IMR-90 (cell line): ENCODE data around the gene C1R. TPM values are rescaled to one million over a fixed set of nuclear protein-coding genes. Genes with fewer than 3 reads are reported as not detected.
"Not testable (repeated sequence)": the region's sequence is repeated elsewhere in the genome, so short reads cannot be mapped to it uniquely, and the experiment has no call there.

Experiments
- ATAC-seq: fragments of 200-7000 bp; cut with Tn5 transposase; 2 replicates; pipeline ENCODE4 v1.9.1; 2020; ENCODE audit warnings: low read depth, mild to moderate bottlenecking, moderate library complexity
- BruUV-seq: library from RNA; stranded (reverse); fragments of 400-500 nt; replicated peaks from 2 replicates; lab custom pipeline; 2021; lab: Mats Ljungman, UMichigan
- CTCF ChIA-PET: fragments of 300-600 bp; formaldehyde crosslinking; extraction: SDS; loops from one replicate; lab custom pipeline; 2021; ENCODE audit warnings: antibody characterized with exemption; lab: Yijun Ruan, JAX
- POLR2A ChIA-PET: fragments of 300-600 bp; sonication (Branson Sonifier 250); formaldehyde crosslinking; loops from one replicate; lab custom pipeline; 2022; ENCODE audit warnings: antibody characterized with exemption; ENCODE audit not compliant: unreplicated experiment; lab: Charles Lee
- DNase-seq: peaks from one replicate; pipeline ENCODE4 v3.0.0; 2013
- H2AFZ ChIP-seq: replicated peaks from 2 replicates; pipeline ENCODE3; 2013; ENCODE audit warnings: low read length, mild to moderate bottlenecking; ENCODE audit not compliant: poor library complexity
- H2AK5ac ChIP-seq: 2 replicates; pipeline ENCODE4 v1.6.1; 2013; ENCODE audit warnings: low read depth, low read length, inconsistent platforms
- H2AK9ac ChIP-seq: replicated peaks from 2 replicates; pipeline ENCODE3; 2013; ENCODE audit warnings: mild to moderate bottlenecking, low read depth, low read length, moderate library complexity; ENCODE audit not compliant: poor library complexity
- H2BK120ac ChIP-seq: 2 replicates; pipeline ENCODE4 v1.6.1; 2013; ENCODE audit warnings: low read depth, low read length, inconsistent platforms
- H2BK15ac ChIP-seq: 3 replicates; pipeline ENCODE4 v1.6.1; 2013; ENCODE audit warnings: low read depth, low read length, inconsistent platforms
- H2BK20ac ChIP-seq: 2 replicates; pipeline ENCODE4 v1.6.1; 2013; ENCODE audit warnings: low read depth, mild to moderate bottlenecking, inconsistent platforms, low read length, moderate library complexity
- H2BK5ac ChIP-seq: 2 replicates; pipeline ENCODE4 v1.6.1; 2013; ENCODE audit warnings: mild to moderate bottlenecking, low read depth, low read length, inconsistent platforms; ENCODE audit not compliant: poor library complexity, severe bottlenecking
- H3K14ac ChIP-seq: replicated peaks from 2 replicates; pipeline ENCODE4 v1.6.1; 2013; ENCODE audit warnings: low read depth, low read length, inconsistent platforms
- H3K18ac ChIP-seq: 2 replicates; pipeline ENCODE4 v1.6.1; 2013; ENCODE audit warnings: low read depth, low read length, control low read depth
- H3K23ac ChIP-seq: 2 replicates; pipeline ENCODE4 v1.6.1; 2013; ENCODE audit warnings: low read depth, low read length, inconsistent platforms
- H3K27ac ChIP-seq: 2 replicates; pipeline ENCODE4 v1.5.1; 2013; ENCODE audit warnings: mild to moderate bottlenecking, control low read depth, low read length; ENCODE audit not compliant: insufficient read depth
- H3K27me3 ChIP-seq: 2 replicates; pipeline ENCODE4 v1.6.1; 2013; ENCODE audit warnings: low read length; ENCODE audit not compliant: control insufficient read depth, insufficient read depth
- H3K36me3 ChIP-seq: 2 replicates; pipeline ENCODE4 v1.6.1; 2013; ENCODE audit warnings: low read length, mixed read lengths; ENCODE audit not compliant: control insufficient read depth, insufficient read depth
- H3K4ac ChIP-seq: 2 replicates; pipeline ENCODE4 v1.6.1; 2013; ENCODE audit warnings: low read depth, low read length, inconsistent platforms
- H3K4me1 ChIP-seq: 2 replicates; pipeline ENCODE4 v1.6.1; 2013; ENCODE audit warnings: low read length, mixed read lengths; ENCODE audit not compliant: control insufficient read depth, insufficient read depth
- H3K4me2 ChIP-seq: 2 replicates; pipeline ENCODE4 v1.6.1; 2013; ENCODE audit warnings: low read depth, mild to moderate bottlenecking, control low read depth, low read length, moderate library complexity
- H3K4me3 ChIP-seq: 2 replicates; pipeline ENCODE4 v1.5.1; 2013; ENCODE audit warnings: low read depth, mild to moderate bottlenecking, control low read depth, low read length, moderate library complexity; ENCODE audit not compliant: insufficient read depth
- H3K56ac ChIP-seq: 2 replicates; pipeline ENCODE4 v1.6.1; 2013; ENCODE audit warnings: low read length, inconsistent platforms; ENCODE audit not compliant: insufficient read depth; ENCODE audit errors: extremely low read depth
- H3K79me1 ChIP-seq, 2 experiments: 2 replicates each; pipeline ENCODE4 v1.6.1; 2013; ENCODE audit warnings: low read length in 2 of 2, inconsistent platforms in 1 of 2, low read depth in 1 of 2
- H3K9ac ChIP-seq: 2 replicates; pipeline ENCODE4 v1.6.1; 2013; ENCODE audit warnings: low read depth, low read length, control low read depth
- H3K9me1 ChIP-seq: 2 replicates; pipeline ENCODE4 v1.6.1; 2013; ENCODE audit warnings: low read length, inconsistent platforms; ENCODE audit not compliant: insufficient read depth
- H3K9me3 ChIP-seq: 2 replicates; pipeline ENCODE4 v1.6.1; 2013; ENCODE audit warnings: low read length; ENCODE audit not compliant: control insufficient read depth, insufficient read depth
- H4K20me1 ChIP-seq: 2 replicates; pipeline ENCODE4 v1.6.1; 2013; ENCODE audit warnings: low read length, inconsistent platforms; ENCODE audit not compliant: insufficient read depth
- H4K5ac ChIP-seq: 2 replicates; pipeline ENCODE4 v1.6.1; 2013; ENCODE audit warnings: mild to moderate bottlenecking, low read depth, low read length, control low read depth
- H4K8ac ChIP-seq, 2 experiments: 2 replicates each; pipeline ENCODE4 v1.6.1; 2013; ENCODE audit warnings: low read depth in 2 of 2, low read length in 2 of 2, control low read depth in 1 of 2, inconsistent platforms in 1 of 2
- H4K91ac ChIP-seq: 2 replicates; pipeline ENCODE4 v1.6.1; 2013; ENCODE audit warnings: low read depth, low read length, inconsistent platforms; ENCODE audit not compliant: insufficient read depth
- WGBS, 2 experiments: methylation state at CpG; one replicate each; pipeline versions ENCODE4 v1.1.5 to v1.1.7; 2013; ENCODE audit warnings: missing lambda C conversion rate in 2 of 2; ENCODE audit not compliant: insufficient read length in 1 of 2; ENCODE audit errors: extremely low coverage in 2 of 2; 5-methylcytosine and 5-hydroxymethylcytosine counted together
- dilution Hi-C: fragments of 300-500 bp; cut with HindIII; formaldehyde crosslinking; loops from one replicate; pipeline ENCODE4 v1.14.3; 2018; ENCODE audit warnings: low sequenced_read_pairs; ENCODE audit not compliant: unreplicated experiment
- in situ Hi-C: fragments of 300-500 bp; cut with MboI; formaldehyde crosslinking; loops from 3 replicates; pipeline ENCODE4 v1.14.3; 2019; ENCODE audit warnings: low sequenced_read_pairs, inconsistent platforms, mixed read lengths
- intact Hi-C: fragments of 100-400 bp; cut with micrococcal nuclease; formaldehyde crosslinking; loops from 2 replicates; pipeline ENCODE4 v1.10.0; 2022
- polyA plus RNA-seq, 3 experiments: library from polyadenylated mRNA; depleted of rRNA; stranded (reverse); fragments of >200 nt; gene quantifications; 2 replicates each; pipeline ENCODE4 v1.2.3, GENCODE V29; 2012; ENCODE audit warnings: low replicate concordance in 1 of 3
- total RNA-seq: library from RNA; depleted of rRNA; stranded (reverse); fragments of >200 nt; gene quantifications from 2 replicates; pipeline ENCODE4 v1.2.3, GENCODE V29; 2012

C1R gene
- total and polyA plus RNA-seq, 2 of the 4 experiments (the other 2 are of a cell fraction), result 38.4 to 165 TPM

DNA sequence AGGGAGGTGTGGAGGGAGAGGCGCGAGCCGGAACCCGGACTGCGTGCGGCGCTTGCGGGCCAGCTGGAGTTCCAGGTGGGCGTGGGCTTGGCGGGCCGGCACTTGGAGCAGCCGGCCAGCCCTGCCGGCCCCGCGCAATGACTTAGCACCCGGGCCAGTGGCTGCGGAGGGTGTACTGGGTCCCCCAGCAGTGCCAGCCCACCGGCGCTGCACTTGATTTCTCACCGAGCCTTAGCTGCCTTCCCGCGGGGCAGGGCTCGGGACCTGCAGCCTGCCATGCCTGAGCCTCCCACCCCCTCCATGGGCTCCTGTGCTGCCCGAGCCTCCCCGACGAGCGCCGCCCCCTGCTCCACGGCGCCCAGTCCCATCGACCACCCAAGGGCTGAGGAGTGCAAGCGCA is 54.8 kb downstream of the C1R start:
- H2AFZ ChIP-seq, intact Hi-C loops, H3K4ac ChIP-seq, H2BK15ac ChIP-seq, H3K4me1 ChIP-seq, BruUV-seq, H3K23ac ChIP-seq, ATAC-seq, H4K8ac ChIP-seq, dilution Hi-C loops, H3K36me3 ChIP-seq, H3K79me1 ChIP-seq, H4K20me1 ChIP-seq, DNase-seq, H3K14ac ChIP-seq, H3K18ac ChIP-seq, H3K27ac ChIP-seq, in situ Hi-C loops, H2AK9ac ChIP-seq, POLR2A ChIA-PET, H4K91ac ChIP-seq, H3K4me3 ChIP-seq, H3K9me3 ChIP-seq, H3K4me2 ChIP-seq, H4K5ac ChIP-seq, H2BK20ac ChIP-seq, H2BK120ac ChIP-seq, H2BK5ac ChIP-seq, H2AK5ac ChIP-seq, H3K9me1 ChIP-seq, H3K56ac ChIP-seq, CTCF ChIA-PET, H3K9ac ChIP-seq: not testable (repeated sequence)
- WGBS, 2 experiments, result 95% methylated on average over 14 of the region's 32 CpGs; no CpG with 5 or more reads in 1 of the 2 experiments
- peaks cover 27% of the 10 kb centered on the region for H3K27me3 ChIP-seq
